Activated naive CD4-positive, alpha-beta T cell treated with anti-CD3 and anti-CD28 coated beads, Interleukin-2, amount 10 ng/mL, durations not matched to agents 5 hours and 36 hours (primary cell): Measurements from ENCODE around the gene RFESD. TPM values are rescaled to one million over a fixed set of nuclear protein-coding genes. Genes with fewer than 3 reads are reported as not detected.

Experiments used
- total RNA-seq, 2 experiments: library from RNA; stranded (reverse); gene quantifications; one replicate each; pipeline ENCODE4 v1.2.3, GENCODE V29; 2021

The RFESD gene
- total RNA-seq: 1 to 10 TPM; 5.7 to 7.5 TPM

GRCh38 chr5:95646569-95647431, at the start of gene RFESD:
Gene RFESD (plus strand): TSS chr5:95646777. CDS start chr5:95652272, 5,495 bp downstream.

GRCh38 chr5:95620030-95620869, 26.3 kb upstream of the RFESD start, which contains the start of gene GPR150:
Gene GPR150 (plus strand): TSS chr5:95620087. CDS start chr5:95620276, 189 bp downstream.

DNA sequence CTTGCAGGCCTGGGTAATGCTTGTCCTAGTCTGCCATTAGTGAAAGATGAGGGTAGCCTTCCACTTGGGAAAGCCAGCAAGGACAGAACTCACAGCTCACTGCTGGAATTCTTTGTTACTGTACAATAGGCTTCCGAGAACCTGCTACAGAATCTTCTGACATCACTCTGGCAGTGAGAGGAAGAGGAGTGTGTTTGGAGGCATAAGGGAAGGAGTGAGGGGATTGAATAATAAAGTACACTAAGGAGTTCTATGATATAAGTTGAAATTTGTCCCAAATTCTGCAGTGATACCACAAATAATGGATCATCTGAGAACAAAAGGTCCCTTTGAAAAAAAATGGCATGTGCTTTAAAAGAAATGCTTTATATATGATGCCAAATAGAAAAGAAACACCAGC, 36.3 kb downstream of the RFESD start, which contains the start of gene SPATA9:
Gene SPATA9, minus strand, starts transcription at position 101 of the 400 bp plus-strand sequence. CDS start 137 bp downstream, outside the sequence.

Other genes with a start within 250 kb of the RFESD start
- 10 to 100 TPM; 81.6 to 81.8 TPM for gene SKIC3, start 91.8 kb upstream of the RFESD start, total RNA-seq
- gene ARSK, start 91.7 kb upstream of the RFESD start, total RNA-seq: 1 to 10 TPM; 5.7 to 6.2 TPM
- 1 to 10 TPM; 1.6 to 1.8 TPM for gene GPR150, start 26.7 kb upstream of the RFESD start, total RNA-seq
- not detected for gene SPATA9, start 36.2 kb downstream of the RFESD start, total RNA-seq
- under 1 TPM; 0.65 to 0.71 TPM for gene RHOBTB3, start 84.6 kb downstream of the RFESD start, total RNA-seq
- 10 to 100 TPM; 66.6 to 69.9 TPM for gene GLRX, start 175.9 kb downstream of the RFESD start, total RNA-seq